Kidney tubule cell (primary cell): ENCODE data around the gene PPP2R5E.
"Not testable (repeated sequence)": the region's sequence is repeated elsewhere in the genome, so short reads cannot be mapped to it uniquely, and the experiment has no call there.

Experiments used
- DNase-seq: peaks from one replicate; pipeline ENCODE4 v3.0.0-alpha.2; 2018; ENCODE audit warnings: low spot score

PPP2R5E gene

GRCh38 chr14:63378444-63378843, 164.7 kb downstream of the PPP2R5E start:
- DNase-seq = no peak

- peak; percentile 7 for DNase-seq
These were observed 167.4 kb downstream of the PPP2R5E start for GRCh38 chr14:63375769-63376168.

- not testable (repeated sequence) for DNase-seq
These were observed 171.6 kb downstream of the PPP2R5E start for GRCh38 chr14:63371613-63372012.

GRCh38 chr14:63371033-63371432, 172.1 kb downstream of the PPP2R5E start:
- no peak for DNase-seq

GRCh38 chr14:63367742-63368364, 175.3 kb downstream of the PPP2R5E start:
- no peak for DNase-seq

GRCh38 chr14:63362389-63362819, 180.8 kb downstream of the PPP2R5E start:
- DNase-seq = no peak

- no peak for DNase-seq
These were observed 181.4 kb downstream of the PPP2R5E start for GRCh38 chr14:63361790-63362189.

- no peak for DNase-seq
These were observed 185.3 kb downstream of the PPP2R5E start for GRCh38 chr14:63357841-63358240.

- no peak for DNase-seq
These were observed 197.4 kb downstream of the PPP2R5E start for GRCh38 chr14:63345826-63346225.

GRCh38 chr14:63344336-63344735, 198.8 kb downstream of the PPP2R5E start:
- no peak for DNase-seq

GRCh38 chr14:63343878-63344277, 199.3 kb downstream of the PPP2R5E start:
- DNase-seq = no peak

- DNase-seq = no peak
These were observed 200.8 kb downstream of the PPP2R5E start for GRCh38 chr14:63342371-63342770.

GRCh38 chr14:63328787-63329737, 214.1 kb downstream of the PPP2R5E start:
- DNase-seq = no peak

- no peak for DNase-seq
These were observed 216.3 kb downstream of the PPP2R5E start for GRCh38 chr14:63326840-63327239.

GRCh38 chr14:63322897-63323573, 220.1 kb downstream of the PPP2R5E start:
- peak; percentile 2 for DNase-seq

- DNase-seq = no peak
These were observed 220.7 kb downstream of the PPP2R5E start for GRCh38 chr14:63322472-63322871.
